NCI-H82 treated with DMSO at 0.1 percent for 48 hours (cell line): Measurements from ENCODE around the gene EIF5AL1.
"Not testable (repeated sequence)": the region's sequence is repeated elsewhere in the genome, so short reads cannot be mapped to it uniquely, and the experiment has no call there.

Source experiments
- DNase-seq: peaks from one replicate; lab custom pipeline; 2025; ENCODE audit not compliant: unreplicated experiment; lab: John Stamatoyannopoulos, UW

The EIF5AL1 gene

DNA sequence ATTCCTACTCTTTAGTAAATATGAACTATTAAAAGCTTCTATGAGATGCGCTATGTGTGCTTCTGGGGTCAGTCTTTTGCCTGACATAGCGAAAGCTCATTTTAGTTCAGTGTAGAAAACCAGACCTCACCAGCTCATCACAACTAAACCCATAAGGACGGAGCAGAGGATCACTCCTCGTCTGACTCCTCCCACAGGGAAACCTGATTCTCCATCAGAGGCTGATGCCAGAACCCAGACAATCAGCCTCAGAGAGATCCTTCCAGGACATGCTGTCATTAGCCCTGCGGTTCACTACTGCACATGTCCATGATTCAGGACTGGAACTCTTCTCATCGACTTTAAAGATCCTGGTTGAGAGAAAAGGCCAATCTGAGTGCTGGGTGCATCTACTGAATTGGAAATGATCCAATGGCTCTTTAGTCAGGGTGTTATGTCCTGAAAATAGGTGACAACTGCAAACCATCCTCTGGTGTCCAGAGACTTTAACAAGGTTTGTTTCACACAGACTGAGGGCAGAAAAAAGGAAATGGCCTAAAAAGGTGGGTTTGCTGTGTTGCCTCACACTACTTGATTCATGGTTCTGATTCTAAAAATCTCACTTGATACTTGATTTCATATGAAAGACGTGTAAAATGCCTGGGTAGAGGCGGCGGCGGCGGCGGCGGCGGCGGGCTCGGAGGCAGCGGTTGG is at the start of gene EIF5AL1:
EIF5AL1 (plus strand) TSS at position 643 of the 693 bp plus-strand sequence. CDS start 117 bp downstream, outside the sequence.
- not testable (repeated sequence) for DNase-seq

GRCh38 chr10:79463578-79464496 is 48.5 kb upstream of the EIF5AL1 start:
- no peak for DNase-seq

- no peak for DNase-seq
These were observed 47.0 kb upstream of the EIF5AL1 start for GRCh38 chr10:79465341-79465740.

GRCh38 chr10:79468015-79468560 is 44.2 kb upstream of the EIF5AL1 start:
- no peak for DNase-seq

DNA sequence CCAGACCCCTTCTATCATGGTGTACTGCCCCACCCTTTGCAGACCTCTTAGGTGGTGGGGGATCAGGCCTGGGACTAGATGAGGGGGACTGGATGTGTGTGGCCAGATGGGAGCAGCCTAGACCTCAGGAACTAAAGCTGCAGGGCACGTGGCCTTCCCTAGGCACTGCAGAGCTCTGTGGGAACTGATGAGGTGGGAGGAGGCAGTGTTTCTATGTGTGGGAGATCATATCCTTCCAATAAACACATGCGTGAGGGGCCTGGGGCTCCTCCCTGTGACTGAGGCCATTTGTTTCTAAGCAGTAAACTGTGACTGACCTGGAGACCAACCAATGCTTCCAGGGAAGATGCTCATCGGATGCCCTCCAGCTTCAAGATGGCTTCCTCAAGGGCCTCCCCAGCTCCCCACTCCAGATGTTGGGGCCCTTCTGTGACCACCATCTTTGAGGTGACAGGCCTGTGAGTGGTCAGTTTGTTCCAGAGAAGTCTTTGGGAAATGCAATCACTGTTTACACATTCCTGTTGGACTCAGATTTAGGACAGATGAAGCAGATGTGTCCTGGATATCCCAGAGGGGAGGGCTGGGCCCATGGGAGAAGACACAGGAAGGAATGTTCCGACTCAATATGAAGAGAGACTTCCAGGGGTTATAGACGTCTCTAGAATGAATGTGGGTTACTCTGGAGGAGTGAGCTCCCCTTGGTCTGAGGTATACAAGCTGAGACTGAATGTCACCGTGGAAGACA is 43.3 kb upstream of the EIF5AL1 start:
- DNase-seq, result no peak

DNA sequence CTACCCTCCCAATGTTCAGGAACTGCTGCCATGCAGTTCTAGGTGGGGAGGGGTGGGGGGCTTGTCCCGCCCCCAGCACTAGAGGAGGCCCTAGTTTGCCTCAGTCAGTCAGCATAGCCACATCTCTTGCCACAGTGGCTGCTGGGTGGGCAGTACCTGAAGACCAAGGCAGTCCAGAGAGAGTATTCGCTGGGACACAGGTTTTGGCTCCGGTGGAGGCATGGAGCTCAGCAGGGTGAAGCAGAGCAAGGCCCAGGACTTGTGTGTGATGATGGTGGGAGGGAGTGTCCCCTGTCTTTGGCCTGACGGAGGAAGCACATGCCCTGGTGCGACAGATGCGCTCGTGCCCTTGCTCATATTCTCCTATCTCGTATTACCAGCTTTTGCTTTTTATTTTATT is 42.2 kb upstream of the EIF5AL1 start:
- DNase-seq, result no peak

GRCh38 chr10:79471776-79472175 is 40.6 kb upstream of the EIF5AL1 start:
- no peak for DNase-seq

DNA sequence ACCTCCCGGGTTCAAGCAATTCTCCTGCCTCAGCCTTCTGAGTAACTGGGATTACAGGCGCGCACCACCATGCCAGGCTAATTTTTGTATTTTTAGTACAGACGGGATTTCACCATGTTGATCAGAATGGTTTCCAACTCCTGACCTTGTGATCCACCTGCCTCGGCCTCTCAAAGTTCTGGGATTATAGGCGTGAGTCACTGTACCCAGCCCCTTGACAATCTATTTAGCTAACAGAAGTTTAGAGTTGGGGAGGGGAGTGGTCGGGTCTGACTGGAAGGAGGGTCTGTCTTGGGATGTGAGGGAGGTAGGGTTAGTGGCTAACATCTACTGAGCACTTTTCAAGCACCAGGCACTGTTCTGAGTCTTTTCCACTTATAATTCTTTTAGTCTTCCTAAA is 39.9 kb upstream of the EIF5AL1 start:
- no peak for DNase-seq

DNA sequence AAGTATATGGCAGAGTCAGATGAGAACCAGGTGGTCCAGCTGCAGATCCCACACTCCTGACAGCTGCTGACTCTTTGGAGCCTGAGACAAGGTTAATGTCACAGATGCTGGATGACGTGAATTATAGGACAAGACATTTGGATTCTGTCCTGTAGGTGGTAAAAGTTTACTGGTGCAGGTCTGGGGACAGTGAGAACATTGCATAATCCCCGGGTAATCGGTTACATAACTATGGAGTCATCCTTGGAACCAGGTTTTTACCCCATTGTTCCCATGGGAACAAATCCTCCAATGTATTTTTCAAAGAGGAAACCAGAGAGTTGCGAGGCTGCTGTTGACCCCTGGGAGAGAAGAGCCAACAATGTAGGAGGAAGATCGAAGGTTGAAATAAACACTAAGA is 39.4 kb upstream of the EIF5AL1 start:
- no peak for DNase-seq

DNA sequence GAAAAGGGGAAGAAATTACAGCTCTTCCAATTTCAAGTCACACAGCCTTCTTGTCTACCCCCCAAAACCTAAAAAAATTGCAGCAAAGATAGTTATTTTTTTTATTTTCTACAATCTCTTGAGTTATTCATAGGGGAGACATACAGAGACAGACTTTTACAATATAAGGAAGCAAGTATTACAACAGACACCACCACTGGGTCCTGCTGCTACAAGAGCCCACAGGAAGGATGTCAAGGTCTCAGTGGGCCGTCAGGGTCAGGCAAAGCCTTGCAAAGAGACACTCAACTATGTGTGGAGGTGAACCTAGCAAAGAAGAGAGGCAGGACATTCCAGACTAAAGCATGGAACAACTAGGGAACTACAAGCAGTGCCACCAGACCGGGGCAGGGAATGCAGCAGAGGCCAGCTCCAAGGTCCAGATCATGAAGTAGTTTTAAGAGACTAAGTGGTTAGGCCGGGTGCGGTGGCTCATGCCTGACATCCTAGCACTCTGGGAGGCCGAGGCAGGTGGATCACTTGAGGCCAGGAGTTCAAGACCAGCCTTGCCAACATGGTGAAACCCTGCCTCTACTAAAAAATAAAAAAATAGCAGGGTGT is 38.7 kb upstream of the EIF5AL1 start:
- DNase-seq, result no peak

DNA sequence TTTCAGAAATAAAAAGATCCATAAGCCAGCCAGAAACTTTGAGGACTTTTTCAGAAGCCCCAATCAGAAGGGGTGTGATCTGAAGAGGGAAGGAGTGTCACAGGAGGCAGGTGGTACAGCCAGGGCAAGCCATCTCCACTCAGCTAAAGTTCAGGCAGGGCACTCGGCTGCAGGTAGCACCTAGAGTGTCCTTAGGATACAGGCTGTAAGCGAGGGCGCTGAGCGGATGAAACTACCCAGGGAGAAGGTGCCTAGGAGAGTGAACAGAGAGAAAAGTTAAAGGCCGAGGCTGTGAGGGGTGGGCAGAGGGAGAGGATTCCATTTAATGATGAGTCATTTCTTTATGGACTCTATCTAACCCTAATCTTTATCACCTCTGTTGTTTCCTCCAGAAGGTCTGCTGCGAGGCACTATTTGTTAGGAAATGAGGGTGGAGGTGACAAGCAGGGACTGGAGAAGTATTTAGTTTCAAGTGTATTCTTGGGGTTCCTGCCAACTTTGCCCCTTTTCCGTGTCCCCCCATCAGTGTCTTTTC is 37.1 kb upstream of the EIF5AL1 start:
- no peak for DNase-seq

GRCh38 chr10:79475877-79476276 is 36.5 kb upstream of the EIF5AL1 start:
- DNase-seq, result no peak

DNA sequence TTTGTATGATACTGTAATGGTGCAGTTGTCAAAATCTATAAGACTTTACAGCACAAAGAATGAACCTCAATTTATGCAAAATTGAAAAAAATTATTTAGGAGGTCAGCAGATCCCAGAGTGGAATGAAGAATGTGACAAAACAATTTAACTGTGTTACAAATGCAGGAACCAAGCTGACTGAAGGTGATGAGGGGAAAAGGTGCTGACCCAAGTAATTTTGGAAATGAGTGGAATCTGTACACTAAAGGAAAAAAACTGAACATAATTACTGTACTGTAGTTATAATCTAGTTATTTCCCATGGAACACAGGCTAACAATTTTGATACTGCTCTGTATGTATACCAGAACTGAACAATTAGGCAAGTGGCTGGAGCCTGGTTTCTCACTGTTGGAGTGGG is 35.7 kb upstream of the EIF5AL1 start:
- no peak for DNase-seq

GRCh38 chr10:79477456-79477855 is 34.9 kb upstream of the EIF5AL1 start:
- no peak for DNase-seq

DNA sequence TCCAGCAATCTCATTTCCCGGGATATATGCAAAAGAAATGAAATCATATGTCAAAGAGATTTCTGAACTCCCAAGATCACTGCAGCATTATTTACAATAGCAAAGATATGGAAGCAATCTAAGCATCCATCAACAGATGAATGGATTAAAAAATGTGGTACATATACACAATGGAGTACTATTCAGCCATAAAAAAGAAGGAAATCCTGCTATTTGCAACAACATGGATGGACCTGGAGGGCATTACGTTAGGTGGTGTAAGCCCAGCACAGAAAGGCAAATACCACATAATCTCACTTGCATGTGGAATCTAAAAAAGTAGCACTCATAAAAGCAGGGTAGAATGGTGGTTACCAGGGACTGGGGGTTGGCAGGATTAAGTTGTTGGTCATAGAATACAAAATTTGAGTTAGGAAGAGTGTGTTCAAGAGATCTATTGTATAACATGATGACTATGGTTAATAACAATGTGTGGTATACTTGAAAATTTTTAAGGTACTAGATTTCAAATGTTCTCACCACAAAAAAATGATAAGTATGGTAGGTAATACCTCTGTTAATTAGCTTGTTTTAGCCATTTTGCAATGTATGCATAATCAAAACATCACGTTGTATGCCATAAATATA is 32.9 kb upstream of the EIF5AL1 start:
- no peak for DNase-seq

GRCh38 chr10:79482304-79482703 is 30.0 kb upstream of the EIF5AL1 start:
- DNase-seq, result no peak

- no peak for DNase-seq
These were observed 29.6 kb upstream of the EIF5AL1 start for GRCh38 chr10:79482741-79483140.

- no peak for DNase-seq
These were observed 29.0 kb upstream of the EIF5AL1 start for GRCh38 chr10:79483299-79483698.

GRCh38 chr10:79483948-79484347 is 28.4 kb upstream of the EIF5AL1 start:
- DNase-seq, result no peak

- DNase-seq, result no peak
These were observed 27.9 kb upstream of the EIF5AL1 start for GRCh38 chr10:79484476-79484875.
